ENCODE results near the gene TMEM178A.

GRCh38 chr2:39730685-39731302 lies 65.1 kb downstream of the TMEM178A start:
- peak; percentile 66 for TF ChIP-seq CTCF (IDR thresholded peaks at IDR 0.05)
- TF ChIP-seq EZH2 (IDR thresholded peaks at IDR 0.05): no peak

All from neural progenitor cell (in vitro differentiated cells).